CD14-positive monocyte (primary cell): ENCODE measurements around the gene UBAP2L. TPM values are rescaled to one million over a fixed set of nuclear protein-coding genes. Genes with fewer than 3 reads are reported as not detected.

Experiments used
- DNase-seq, 3 donors: peaks; one replicate each; pipeline ENCODE4 v3.0.0-alpha.2; 2011 to 2022
- H2AFZ ChIP-seq: 2 replicates; pipeline ENCODE4 v1.6.0; 2012; ENCODE audit warnings: mild to moderate bottlenecking, low read depth, low read length, inconsistent platforms; ENCODE audit not compliant: insufficient read depth, poor library complexity, severe bottlenecking
- H3K27ac ChIP-seq, 2 donors: 1 replicate in 1 of 2; 2 replicates in 1 of 2; pipeline ENCODE4 v1.5.1; 2012 to 2013; ENCODE audit warnings: low read length in 2 of 2, control low read depth in 1 of 2, inconsistent platforms in 1 of 2, low read depth in 1 of 2, mild to moderate bottlenecking in 1 of 2
- H3K27me3 ChIP-seq, 2 donors: one replicate each; pipeline versions ENCODE4 v1.6.0 to v1.6.1; 2011 to 2013; ENCODE audit warnings: low read length in 2 of 2; ENCODE audit not compliant: control insufficient read depth in 2 of 2, insufficient read depth in 2 of 2
- H3K36me3 ChIP-seq, 2 donors: replicated peaks in 1 of 2; 1 replicate in 1 of 2; 2 replicates in 1 of 2; pipeline versions ENCODE4 v1.5.1 to v1.6.1; 2012 to 2013; ENCODE audit warnings: low read length in 2 of 2, control low read depth in 1 of 2, inconsistent platforms in 1 of 2, mild to moderate bottlenecking in 1 of 2; ENCODE audit not compliant: insufficient read depth in 2 of 2, control insufficient read depth in 1 of 2
- H3K4me1 ChIP-seq, 2 donors: 1 replicate in 1 of 2; 2 replicates in 1 of 2; pipeline versions ENCODE4 v1.5.1 to v1.6.1; 2012 to 2013; ENCODE audit warnings: low read length in 2 of 2, control low read depth in 1 of 2, inconsistent platforms in 1 of 2, mild to moderate bottlenecking in 1 of 2, moderate library complexity in 1 of 2; ENCODE audit not compliant: insufficient read depth in 2 of 2, control insufficient read depth in 1 of 2
- H3K4me2 ChIP-seq: replicated peaks from 2 replicates; pipeline ENCODE3; 2012; ENCODE audit warnings: low read length, moderate library complexity, mild to moderate bottlenecking; ENCODE audit not compliant: poor library complexity, severe bottlenecking; ENCODE audit errors: extremely low read depth
- H3K4me3 ChIP-seq, 3 experiments: fragments of 200-600 bp in 1 of 3; sonication (generic) in 1 of 3; replicated peaks in 1 of 3; 1 replicate in 2 of 3; 2 replicates in 1 of 3; pipeline ENCODE4 v1.5.1; 2011 to 2013; ENCODE audit warnings: low read length in 3 of 3, mild to moderate bottlenecking in 3 of 3, control low read depth in 2 of 3, low read depth in 2 of 3, inconsistent platforms in 1 of 3, moderate library complexity in 1 of 3
- H3K79me2 ChIP-seq: 2 replicates; pipeline ENCODE4 v1.6.0; 2012; ENCODE audit warnings: mild to moderate bottlenecking, control low read depth, inconsistent platforms, low read length, moderate library complexity; ENCODE audit not compliant: insufficient read depth
- H3K9ac ChIP-seq: 2 replicates; pipeline ENCODE4 v1.6.0; 2017; ENCODE audit warnings: low read length, mild to moderate bottlenecking; ENCODE audit not compliant: insufficient read depth, poor library complexity, severe bottlenecking
- H3K9me3 ChIP-seq, 2 donors: replicated peaks in 1 of 2; 1 replicate in 1 of 2; 2 replicates in 1 of 2; pipeline versions ENCODE4 v1.5.1 to v1.6.1; 2012 to 2013; ENCODE audit warnings: low read length in 2 of 2, control low read depth in 1 of 2; ENCODE audit not compliant: control insufficient read depth in 1 of 2, insufficient read depth in 1 of 2
- H4K20me1 ChIP-seq: 2 replicates; pipeline ENCODE4 v1.6.0; 2012; ENCODE audit warnings: mild to moderate bottlenecking, low read length, control low read depth, moderate library complexity; ENCODE audit not compliant: insufficient read depth
- H3K27ac Mint-ChIP-seq, 7 donors: one replicate each; pipeline ENCODE4 v1.8.0; 2020; ENCODE audit warnings: mild to moderate bottlenecking in 7 of 7, mixed read lengths in 7 of 7, moderate library complexity in 6 of 7, inconsistent platforms in 2 of 7
- H3K27me3 Mint-ChIP-seq, 3 donors: one replicate each; pipeline ENCODE4 v1.8.0; 2021 to 2022; ENCODE audit warnings: low read depth in 3 of 3, mild to moderate bottlenecking in 3 of 3, mixed read lengths in 3 of 3, moderate library complexity in 3 of 3, inconsistent platforms in 1 of 3
- H3K36me3 Mint-ChIP-seq, 2 donors: one replicate each; pipeline ENCODE4 v1.8.0; 2020; ENCODE audit warnings: mixed read lengths in 2 of 2, inconsistent platforms in 1 of 2, mild to moderate bottlenecking in 1 of 2
- H3K4me1 Mint-ChIP-seq: one replicate; pipeline ENCODE4 v1.8.0; 2020; ENCODE audit warnings: mild to moderate bottlenecking, mixed read lengths
- H3K4me3 Mint-ChIP-seq, 2 donors: one replicate each; pipeline ENCODE4 v1.8.0; 2020; ENCODE audit warnings: mild to moderate bottlenecking in 2 of 2, mixed read lengths in 2 of 2, moderate library complexity in 1 of 2
- H3K9me3 Mint-ChIP-seq, 7 donors: one replicate each; pipeline ENCODE4 v1.8.0; 2020 to 2022; ENCODE audit warnings: mixed read lengths in 7 of 7, mild to moderate bottlenecking in 6 of 7, moderate library complexity in 6 of 7, inconsistent platforms in 2 of 7
- CTCF ChIP-seq: fragments of 200-600 bp; IDR thresholded peaks from one replicate; pipeline ENCODE4 v1.8.0; 2022; ENCODE audit warnings: antibody characterized with exemption, mild to moderate bottlenecking
- WGBS: methylation state at CpG from one replicate; pipeline ENCODE4 v1.1.5; 2013; ENCODE audit warnings: missing lambda C conversion rate; ENCODE audit not compliant: insufficient coverage; 5-methylcytosine and 5-hydroxymethylcytosine counted together
- intact Hi-C, 2 donors: fragments of 100-400 bp; cut with micrococcal nuclease; formaldehyde crosslinking; loops; one replicate each; pipeline versions ENCODE4 v1.15.0 to v1.15.1; 2023
- polyA plus RNA-seq, 3 donors: library from polyadenylated mRNA; depleted of rRNA in 1 of 3; unstranded in 2 of 3; stranded (reverse) in 1 of 3; fragments of 300-500 nt in 2 of 3; fragments of >200 nt in 1 of 3; fragmentation: Illumina TruSeq in 2 of 3; gene quantifications; 1 replicate in 2 of 3; 2 replicates in 1 of 3; pipeline ENCODE4 v1.2.3, GENCODE V29; 2012 to 2021

UBAP2L gene
- polyA plus RNA-seq, 3 donors, result 40.1 to 200 (median 46.8) TPM

DNA sequence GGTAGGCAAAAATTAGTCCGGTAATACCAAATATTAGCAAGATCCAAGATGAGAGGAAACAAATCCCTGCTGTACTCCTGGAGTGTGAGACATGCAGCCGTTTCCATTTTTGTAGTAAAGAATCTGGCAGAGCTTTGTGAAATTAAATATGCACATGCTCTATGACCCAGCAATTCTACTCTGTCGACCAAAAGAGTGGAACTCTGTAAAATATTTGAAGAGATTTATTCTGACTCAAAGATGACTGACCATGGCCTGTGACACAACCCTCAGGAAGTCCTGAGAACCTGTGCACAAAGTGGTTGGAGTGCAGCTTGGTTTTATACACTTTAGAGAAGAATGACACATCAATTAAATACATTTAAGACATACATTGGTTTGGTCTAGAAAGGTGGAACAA is 67.9 kb downstream of the UBAP2L start:
- Histone ChIP-seq H3K9me3 (no peaks in the 10 kb centered on the region), H2AFZ (no peak overlapping the region), H4K20me1 (no peaks in the 10 kb centered on the region), H3K4me1 (no peaks in the 10 kb centered on the region), H3K27ac (no peak overlapping the region), H3K79me2 (no peaks in the 10 kb centered on the region), H3K9ac (no peak overlapping the region), H3K4me3 (no peak overlapping the region), H3K27me3 (no peaks in the 10 kb centered on the region), H3K4me2 (no peak overlapping the region), H3K36me3 (no peaks in the 10 kb centered on the region)
- H3K36me3 Mint-ChIP-seq, result no peaks in the 10 kb centered on the region
- no peak overlapping the region for H3K27ac Mint-ChIP-seq
- no CpG with 5 or more reads among the region's 3 CpGs for WGBS
- TF ChIP-seq CTCF, result no peak
- H3K9me3 Mint-ChIP-seq, result peaks cover 7 to 18% (median 12%) of the 10 kb centered on the region in 7 donors
- H3K4me1 Mint-ChIP-seq, result no peaks in the 10 kb centered on the region
- intact Hi-C loops, result no loop called here
- DNase-seq, result no peak
- peaks cover 7 to 14% (median 8%) of the 10 kb centered on the region in 3 donors for H3K27me3 Mint-ChIP-seq
- no peak overlapping the region for H3K4me3 Mint-ChIP-seq

DNA sequence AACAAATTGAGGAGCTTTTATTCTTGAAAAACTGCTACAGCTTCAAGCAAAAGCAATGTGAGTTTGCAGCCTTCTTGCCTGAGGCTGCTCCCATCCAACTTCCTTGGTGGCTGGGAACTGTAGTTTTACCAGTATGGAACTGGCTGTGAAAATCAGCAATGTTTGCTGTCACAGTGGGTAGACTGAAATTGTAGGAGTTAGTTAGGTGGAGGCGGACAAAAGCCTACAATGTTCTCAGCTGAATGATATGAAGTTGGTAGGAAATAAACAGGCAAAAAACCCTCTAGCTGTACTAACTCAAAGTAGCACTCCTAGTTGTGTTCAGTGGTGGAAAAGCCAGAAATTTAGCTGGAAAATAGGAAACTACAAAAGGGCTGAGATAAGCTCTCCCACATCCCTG is 70.2 kb downstream of the UBAP2L start:
- H3K4me2 ChIP-seq, result no peak overlapping the region
- H3K27me3 ChIP-seq, result no peaks in the 10 kb centered on the region
- H3K4me1 ChIP-seq, result no peaks in the 10 kb centered on the region
- WGBS, result no CpG with 5 or more reads among the region's 1 CpG
- H3K36me3 ChIP-seq, result no peaks in the 10 kb centered on the region
- Mint-ChIP-seq H3K36me3 (no peaks in the 10 kb centered on the region), H3K27me3 (peaks cover 4 to 16% (median 9%) of the 10 kb centered on the region in 3 donors), H3K9me3 (peaks cover 17 to 38% (median 31%) of the 10 kb centered on the region in 7 donors), H3K4me1 (no peaks in the 10 kb centered on the region), H3K4me3 (no peak overlapping the region), H3K27ac (no peak overlapping the region)
- TF ChIP-seq CTCF, result no peak
- peaks cover 17 to 18% of the 10 kb centered on the region in 2 donors for H3K9me3 ChIP-seq
- DNase-seq, result no peak
- no peak overlapping the region for H3K27ac ChIP-seq
- H3K79me2 ChIP-seq, result no peaks in the 10 kb centered on the region
- intact Hi-C loops, result no loop called here
- no peak overlapping the region for H3K4me3 ChIP-seq
- H4K20me1 ChIP-seq, result no peaks in the 10 kb centered on the region
- H3K9ac ChIP-seq, result no peak overlapping the region
- no peak overlapping the region for H2AFZ ChIP-seq
